Natural killer cell (primary cell): Measurements from ENCODE around the gene PCDHGA4. TPM values are rescaled to one million over a fixed set of nuclear protein-coding genes. Genes with fewer than 3 reads are reported as not detected.
"Not testable (repeated sequence)": the region's sequence is repeated elsewhere in the genome, so short reads cannot be mapped to it uniquely, and the experiment has no call there.

Source experiments
- ATAC-seq, 3 donors: fragments of 150-1000 bp in 2 of 3; fragments of 200-7000 bp in 1 of 3; cut with Tn5 transposase; 1 replicate in 1 of 3; 2 replicates in 2 of 3; pipeline ENCODE4 v1.10.0; 2021; ENCODE audit warnings: mild to moderate bottlenecking in 2 of 3, moderate library complexity in 2 of 3
- DNase-seq, 2 donors: peaks; one replicate each; pipeline versions ENCODE4 v3.0.0 to v3.0.0-alpha.2; 2013 to 2021; ENCODE audit warnings: mixed read lengths in 1 of 2
- H3K27ac ChIP-seq: one replicate; pipeline ENCODE4 v1.5.1; 2013; ENCODE audit warnings: mild to moderate bottlenecking, low read length
- H3K27me3 ChIP-seq: one replicate; pipeline ENCODE4 v1.6.1; 2013; ENCODE audit warnings: low read length; ENCODE audit not compliant: control insufficient read depth, insufficient read depth
- H3K36me3 ChIP-seq: one replicate; pipeline ENCODE4 v1.6.1; 2013; ENCODE audit warnings: low read length; ENCODE audit not compliant: control insufficient read depth, insufficient read depth
- H3K4me1 ChIP-seq: one replicate; pipeline ENCODE4 v1.6.1; 2013; ENCODE audit warnings: low read length; ENCODE audit not compliant: control insufficient read depth, insufficient read depth
- H3K4me3 ChIP-seq: one replicate; pipeline ENCODE4 v1.5.1; 2013; ENCODE audit warnings: low read length
- H3K9me3 ChIP-seq: one replicate; pipeline ENCODE4 v1.6.1; 2013; ENCODE audit warnings: low read length; ENCODE audit not compliant: control insufficient read depth, insufficient read depth
- H3K27ac Mint-ChIP-seq, 2 donors: one replicate each; pipeline ENCODE4 v1.8.0; 2022; ENCODE audit warnings: mild to moderate bottlenecking in 2 of 2, mixed read lengths in 2 of 2, moderate library complexity in 1 of 2
- H3K27me3 Mint-ChIP-seq, 2 donors: one replicate each; pipeline ENCODE4 v1.8.0; 2022; ENCODE audit warnings: low read depth in 2 of 2, mixed read lengths in 2 of 2
- H3K36me3 Mint-ChIP-seq: one replicate; pipeline ENCODE4 v1.8.0; 2022; ENCODE audit warnings: mixed read lengths
- H3K4me1 Mint-ChIP-seq, 2 donors: one replicate each; pipeline ENCODE4 v1.8.0; 2022; ENCODE audit warnings: mixed read lengths in 2 of 2
- H3K4me3 Mint-ChIP-seq: one replicate; pipeline ENCODE4 v1.8.0; 2022; ENCODE audit warnings: mild to moderate bottlenecking, moderate library complexity, mixed read lengths
- H3K9me3 Mint-ChIP-seq, 2 donors: one replicate each; pipeline ENCODE4 v1.8.0; 2022; ENCODE audit warnings: mixed read lengths in 2 of 2
- CTCF ChIP-seq: fragments of 200-600 bp; IDR thresholded peaks from one replicate; pipeline ENCODE4 v1.8.0; 2022; ENCODE audit warnings: antibody characterized with exemption
- WGBS: methylation state at CpG from one replicate; pipeline ENCODE4 v1.1.7; 2013; ENCODE audit warnings: missing lambda C conversion rate; ENCODE audit not compliant: insufficient coverage; 5-methylcytosine and 5-hydroxymethylcytosine counted together
- intact Hi-C: fragments of 100-400 bp; cut with micrococcal nuclease; formaldehyde crosslinking; loops from one replicate; pipeline ENCODE4 v1.14.2; 2022
- total RNA-seq, 4 donors: library from RNA; stranded (reverse); fragments of 120-200 nt in 1 of 4; gene quantifications; one replicate each; pipeline versions ENCODE4 v1.2.3 to v1.2.4, GENCODE V29; 2013 to 2022

PCDHGA4 gene
- total RNA-seq, 3 donors from 2014 or later (not counting 1 experiment from before 2014, with no cell fraction given) = 0.24 to 0.30 TPM; not detected in 1

DNA sequence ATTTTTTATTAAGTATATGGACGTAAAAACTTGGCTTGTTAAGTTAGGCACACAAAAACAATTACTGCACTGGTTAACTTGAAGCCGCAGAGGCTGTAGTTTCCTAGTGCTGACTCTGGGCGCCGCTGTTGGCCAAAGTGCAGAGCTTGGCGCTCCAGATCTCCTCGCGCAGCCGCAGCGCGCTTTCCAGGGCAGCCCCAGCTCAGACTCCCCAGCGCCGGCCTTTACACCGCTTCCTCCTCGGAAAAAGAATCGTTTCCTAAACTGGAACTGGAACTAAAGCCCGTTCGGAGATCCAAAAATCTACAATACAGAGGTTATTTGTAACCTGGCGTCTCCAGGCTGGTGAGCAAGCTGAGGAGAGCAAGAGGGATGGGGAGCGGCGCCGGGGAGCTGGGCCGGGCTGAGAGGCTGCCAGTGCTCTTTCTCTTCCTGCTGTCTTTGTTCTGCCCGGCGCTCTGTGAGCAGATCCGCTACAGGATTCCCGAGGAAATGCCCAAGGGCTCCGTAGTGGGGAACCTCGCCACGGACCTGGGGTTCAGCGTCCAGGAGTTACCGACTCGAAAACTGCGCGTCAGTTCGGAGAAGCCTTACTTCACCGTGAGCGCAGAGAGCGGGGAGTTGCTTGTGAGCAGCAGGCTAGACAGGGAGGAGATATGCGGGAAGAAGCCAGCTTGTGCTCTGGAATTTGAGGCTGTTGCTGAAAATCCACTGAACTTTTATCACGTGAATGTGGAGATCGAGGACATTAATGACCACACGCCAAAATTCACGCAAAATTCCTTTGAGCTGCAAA lies 43.1 kb downstream of the PCDHGA4 start, which contains the start of gene PCDHGB5:
Gene PCDHGB5 (plus strand): TSS at position 192 of the 796 bp plus-strand sequence. CDS start 181 bp downstream, at position 373.
- Mint-ChIP-seq H3K27me3 (peaks cover 46 to 63% of the 10 kb centered on the region in 2 donors), H3K4me3 (peak within 1 kb of the TSS; percentile 83)
- peak; percentile 89 to 99 (median 98) for ATAC-seq
- peak; percentile 37 to 39 for DNase-seq
- H3K4me1 Mint-ChIP-seq, H3K36me3 ChIP-seq, H3K9me3 Mint-ChIP-seq, H3K27ac ChIP-seq, H3K27ac Mint-ChIP-seq, H3K4me1 ChIP-seq, H3K36me3 Mint-ChIP-seq, intact Hi-C loops: not testable (repeated sequence)
- peak; percentile 46 for TF ChIP-seq CTCF
- Histone ChIP-seq H3K9me3 (peaks cover 37% of the 10 kb centered on the region), H3K27me3 (peaks cover 59% of the 10 kb centered on the region), H3K4me3 (peak within 1 kb of the TSS; percentile 24)
- WGBS = 11% methylated on average over 17 of the region's 43 CpGs

DNA sequence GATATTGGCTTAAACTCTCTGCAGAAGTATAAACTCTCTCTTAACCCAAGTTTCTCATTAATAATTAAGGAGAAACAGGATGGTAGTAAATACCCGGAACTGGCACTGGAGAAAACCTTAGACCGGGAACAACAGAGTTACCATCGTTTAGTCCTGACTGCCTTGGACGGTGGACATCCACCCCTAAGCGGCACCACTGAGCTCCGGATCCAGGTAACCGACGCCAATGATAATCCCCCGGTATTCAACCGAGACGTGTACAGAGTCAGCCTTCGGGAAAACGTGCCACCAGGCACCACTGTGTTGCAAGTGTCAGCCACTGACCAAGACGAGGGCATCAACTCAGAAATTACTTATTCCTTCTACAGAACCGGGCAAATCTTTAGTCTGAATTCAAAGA lies 43.8 kb downstream of the PCDHGA4 start:
- Histone ChIP-seq H3K9me3 (peaks cover 35% of the 10 kb centered on the region), H3K4me3 (no peak overlapping the region), H3K36me3 (no peaks in the 10 kb centered on the region), H3K4me1 (peaks cover 5% of the 10 kb centered on the region), H3K27me3 (peaks cover 60% of the 10 kb centered on the region), H3K27ac (no peak overlapping the region)
- WGBS = 37% methylated on average over 14 of the region's 15 CpGs
- Mint-ChIP-seq H3K27ac (no peak overlapping the region), H3K9me3 (peaks cover 0 to 5% of the 10 kb centered on the region in 2 donors), H3K4me3 (peak overlapping the region; percentile 37), H3K27me3 (peaks cover 46 to 61% of the 10 kb centered on the region in 2 donors), H3K4me1 (peaks cover 5 to 11% of the 10 kb centered on the region in 2 donors), H3K36me3 (no peaks in the 10 kb centered on the region)
- ATAC-seq = no peak
- DNase-seq = no peak
- intact Hi-C loops = no loop called here
- TF ChIP-seq CTCF = no peak

GRCh38 chr5:141399555-141400258 lies 44.9 kb downstream of the PCDHGA4 start:
- no peak overlapping the region for H3K4me3 Mint-ChIP-seq
- WGBS = 42% methylated on average over 61 of the region's 61 CpGs

More at GRCh38 chr5:141399555-141400258, 44.9 kb downstream of the PCDHGA4 start:
- Histone ChIP-seq H3K36me3 (no peaks in the 10 kb centered on the region), H3K9me3 (peaks cover 28% of the 10 kb centered on the region), H3K4me3 (no peak overlapping the region), H3K27ac (no peak overlapping the region), H3K27me3 (peaks cover 60% of the 10 kb centered on the region), H3K4me1 (peaks cover 5% of the 10 kb centered on the region)
- ATAC-seq = no peak
- DNase-seq = no peak
- intact Hi-C loops = no loop called here
- Mint-ChIP-seq H3K27ac (no peak overlapping the region), H3K27me3 (peaks cover 46 to 60% of the 10 kb centered on the region in 2 donors), H3K36me3 (no peaks in the 10 kb centered on the region), H3K9me3 (peaks cover 0 to 2% of the 10 kb centered on the region in 2 donors), H3K4me1 (peaks cover 5 to 11% of the 10 kb centered on the region in 2 donors)
- no peak for TF ChIP-seq CTCF
